Endothelial cell of umbilical vein (primary cell): ENCODE data around the gene DOCK4. TPM values are rescaled to one million over a fixed set of nuclear protein-coding genes. Genes with fewer than 3 reads are reported as not detected.

Source experiments
- BruUV-seq: library from RNA; stranded (reverse); fragments of 400-500 nt; replicated peaks from 2 replicates; lab custom pipeline; 2021; lab: Mats Ljungman, UMichigan
- CTCF ChIA-PET: fragments of 300-600, 350-600 bp; sonication (Branson Sonifier 250); formaldehyde crosslinking; loops from one replicate; lab custom pipeline; 2021; ENCODE audit warnings: antibody characterized with exemption, inconsistent platforms; lab: Charles Lee
- POLR2A ChIA-PET: fragments of 300-600, 350-600 bp; sonication (Branson Sonifier 250); formaldehyde crosslinking; loops from one replicate; lab custom pipeline; 2021; ENCODE audit warnings: antibody characterized with exemption, inconsistent platforms; lab: Charles Lee
- DNase-seq: peaks from one replicate; pipeline ENCODE4 v3.0.0-alpha.2; 2011; ENCODE audit warnings: low read depth, low spot score
- FAIRE-seq: peaks from 2 replicates; lab custom pipeline; 2011; peaks lifted over from hg19 to GRCh38; lab: Jason Lieb, UNC
- H2AFZ ChIP-seq: 2 replicates; pipeline ENCODE4 v1.6.0; 2012; ENCODE audit warnings: low read depth, low read length, control low read depth, inconsistent platforms
- H3K27ac ChIP-seq: 2 replicates; pipeline ENCODE4 v1.5.1; 2011; ENCODE audit warnings: low read depth, mild to moderate bottlenecking, control low read depth, low read length, moderate library complexity; ENCODE audit not compliant: insufficient read depth
- H3K27me3 ChIP-seq, 2 experiments: 2 replicates each; pipeline versions ENCODE4 v1.6.0 to v1.6.1; 2011; ENCODE audit warnings: low read length in 2 of 2, mixed read lengths in 1 of 2; ENCODE audit not compliant: control insufficient read depth in 2 of 2, insufficient read depth in 2 of 2
- H3K36me3 ChIP-seq, 2 experiments: 2 replicates in 1 of 2; 3 replicates in 1 of 2; pipeline ENCODE4 v1.5.1; 2011; ENCODE audit warnings: low read length in 2 of 2, mild to moderate bottlenecking in 1 of 2, moderate library complexity in 1 of 2; ENCODE audit not compliant: control insufficient read depth in 2 of 2, insufficient read depth in 2 of 2; ENCODE audit errors: extremely low read depth in 1 of 2
- H3K4me1 ChIP-seq: 3 replicates; pipeline ENCODE4 v1.5.1; 2011; ENCODE audit warnings: mild to moderate bottlenecking, low read length; ENCODE audit not compliant: control insufficient read depth, insufficient read depth; ENCODE audit errors: extremely low read depth
- H3K4me2 ChIP-seq: 2 replicates; pipeline ENCODE4 v1.6.1; 2011; ENCODE audit warnings: low read length, control low read depth, mixed read lengths; ENCODE audit not compliant: insufficient read depth
- H3K4me3 ChIP-seq, 3 experiments: fragments of 200-600 bp in 1 of 3; sonication (generic), shearing (Covaris generic) in 1 of 3; replicated peaks in 1 of 3; 2 replicates each; pipeline ENCODE4 v1.5.1; 2011 to 2016; ENCODE audit warnings: control low read depth in 3 of 3, low read length in 3 of 3, mild to moderate bottlenecking in 2 of 3, inconsistent platforms in 1 of 3, low read depth in 1 of 3, moderate library complexity in 1 of 3; ENCODE audit not compliant: insufficient read depth in 1 of 3
- H3K79me2 ChIP-seq: 2 replicates; pipeline ENCODE4 v1.6.0; 2012; ENCODE audit warnings: low read length, inconsistent platforms; ENCODE audit not compliant: control insufficient read depth, insufficient read depth
- H3K9ac ChIP-seq: replicated peaks from 2 replicates; pipeline ENCODE3; 2011; ENCODE audit warnings: low read length, control low read depth; ENCODE audit not compliant: insufficient read depth; ENCODE audit errors: extremely low read depth
- H3K9me1 ChIP-seq: replicated peaks from 3 replicates; pipeline ENCODE4 v1.6.0; 2011; ENCODE audit warnings: mild to moderate bottlenecking, low read length; ENCODE audit not compliant: control insufficient read depth, insufficient read depth; ENCODE audit errors: extremely low read depth
- H3K9me3 ChIP-seq: replicated peaks from 2 replicates; pipeline ENCODE4 v1.5.1; 2012; ENCODE audit warnings: low read length, inconsistent platforms; ENCODE audit not compliant: control insufficient read depth, insufficient read depth
- H4K20me1 ChIP-seq: replicated peaks from 2 replicates; pipeline ENCODE3; 2011; ENCODE audit warnings: mild to moderate bottlenecking, low read length; ENCODE audit not compliant: control insufficient read depth, insufficient read depth; ENCODE audit errors: extremely low read depth
- EZH2 ChIP-seq: IDR thresholded peaks from 2 replicates; pipeline ENCODE4 v1.6.1; 2012; ENCODE audit warnings: borderline replicate concordance, low read depth, mild to moderate bottlenecking, moderate library complexity, low read length, inconsistent platforms; ENCODE audit not compliant: severe bottlenecking
- FOS ChIP-seq: IDR thresholded peaks from 2 replicates; pipeline ENCODE4 v1.6.1; 2011; ENCODE audit warnings: mild to moderate bottlenecking, low read length, moderate library complexity, borderline replicate concordance; ENCODE audit not compliant: insufficient read depth
- GATA2 ChIP-seq: IDR thresholded peaks from 2 replicates; pipeline ENCODE4 v1.7.0; 2011; ENCODE audit warnings: low read depth, mild to moderate bottlenecking, moderate library complexity, mixed read lengths, low read length; ENCODE audit not compliant: insufficient read length, insufficient read depth
- JUN ChIP-seq: IDR thresholded peaks from 2 replicates; pipeline ENCODE4 v1.6.1; 2011; ENCODE audit warnings: borderline replicate concordance, low read depth; ENCODE audit not compliant: insufficient read length, insufficient read depth
- MYC ChIP-seq: IDR thresholded peaks from one replicate; pipeline ENCODE4 v1.6.1; 2011; ENCODE audit warnings: mild to moderate bottlenecking, low read depth, low read length
- POLR2A ChIP-seq: IDR thresholded peaks from 2 replicates; pipeline ENCODE4 v1.6.1; 2012; ENCODE audit warnings: low read depth, mild to moderate bottlenecking, control low read depth, low read length
- POLR2AphosphoS5 ChIP-seq: IDR thresholded peaks from 2 replicates; pipeline ENCODE4 v1.6.1; 2012; ENCODE audit warnings: low read depth, mild to moderate bottlenecking, control low read depth, low read length, moderate library complexity; ENCODE audit not compliant: insufficient read depth
- dilution Hi-C: fragments of 300-500 bp; cut with MboI; formaldehyde crosslinking; loops from one replicate; pipeline ENCODE4 v1.15.0; 2019; ENCODE audit warnings: low sequenced_read_pairs; ENCODE audit not compliant: extremely low pct_ligation_motif_present
- intact Hi-C: fragments of 100-400 bp; cut with micrococcal nuclease; formaldehyde crosslinking; loops from one replicate; pipeline ENCODE4 v1.10.0; 2022
- polyA plus RNA-seq, 4 experiments: library from polyadenylated mRNA; depleted of rRNA in 3 of 4; stranded (reverse) in 3 of 4; unstranded in 1 of 4; fragments of >200 nt; gene quantifications; 2 replicates each; pipeline versions ENCODE4 v1.2.1 to v1.2.3, GENCODE V29; 2011 to 2012; ENCODE audit warnings: missing spikeins in 1 of 4
- total RNA-seq: library from RNA; stranded (reverse); gene quantifications from 2 replicates; pipeline ENCODE4 v1.2.3, GENCODE V29; 2021
- TF ChIP-seq, protein P1 (sequence below), 2 donors: IDR thresholded peaks; 1 replicate in 1 of 2; 2 replicates in 1 of 2; pipeline ENCODE4 v1.5.1; 2011; ENCODE audit warnings: low read length in 2 of 2, mild to moderate bottlenecking in 2 of 2, moderate library complexity in 2 of 2, control low read depth in 1 of 2, inconsistent platforms in 1 of 2, low read depth in 1 of 2; ENCODE audit not compliant: insufficient read depth in 1 of 2; ENCODE audit errors: extremely low read depth in 1 of 2
- TF ChIP-seq, protein P2 (sequence below): IDR thresholded peaks from 2 replicates; pipeline ENCODE4 v1.6.1; 2011; ENCODE audit not compliant: insufficient read depth, insufficient read length

DOCK4 gene
- total and polyA plus RNA-seq, 2 donors (not counting 3 experiments of a cell fraction or from before 2014, with no cell fraction given) = 47.4 to 164 TPM

DNA sequence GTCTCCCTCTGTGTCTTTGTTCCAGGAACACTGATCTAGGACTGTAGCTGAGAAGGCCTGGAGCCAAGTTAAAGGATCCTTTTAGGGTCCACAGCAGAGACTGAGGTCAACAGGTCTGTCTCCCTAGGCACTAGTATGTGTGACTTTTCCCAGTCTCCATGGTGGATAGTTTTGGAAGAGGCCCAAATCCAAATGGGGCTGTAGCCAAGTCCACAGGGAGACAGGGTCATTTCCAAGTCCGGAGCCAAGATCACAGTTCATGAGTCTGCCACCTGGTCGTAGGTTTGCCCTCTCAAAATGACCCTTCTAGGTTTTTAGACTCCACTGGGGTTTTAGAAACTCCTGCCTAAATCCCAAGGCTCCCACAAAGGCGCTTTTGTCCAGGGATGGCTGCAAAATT lies 17.1 kb upstream of the DOCK4 start:
- H3K4me3 ChIP-seq = no peak overlapping the region
- no TSS peak for BruUV-seq
- H3K79me2 ChIP-seq = peaks cover 10% of the 10 kb centered on the region
- ChIA-PET CTCF (no interaction called here), POLR2A (no interaction called here)
- no peaks in the 10 kb centered on the region for H3K9me1 ChIP-seq
- H3K36me3 ChIP-seq = no peaks in the 10 kb centered on the region
- no peak for FAIRE-seq
- dilution Hi-C loops (no loop called here), intact Hi-C loops (no loop called here)
- no peak overlapping the region for H3K27ac ChIP-seq
- H2AFZ ChIP-seq = no peak overlapping the region
- peaks cover 3% of the 10 kb centered on the region for H4K20me1 ChIP-seq
- no peaks in the 10 kb centered on the region for H3K9me3 ChIP-seq
- DNase-seq = no peak
- no peak overlapping the region for H3K4me2 ChIP-seq
- H3K9ac ChIP-seq = no peak overlapping the region
- H3K4me1 ChIP-seq = peaks cover 10% of the 10 kb centered on the region
- no peaks in the 10 kb centered on the region for H3K27me3 ChIP-seq
- TF ChIP-seq, protein P1, sequence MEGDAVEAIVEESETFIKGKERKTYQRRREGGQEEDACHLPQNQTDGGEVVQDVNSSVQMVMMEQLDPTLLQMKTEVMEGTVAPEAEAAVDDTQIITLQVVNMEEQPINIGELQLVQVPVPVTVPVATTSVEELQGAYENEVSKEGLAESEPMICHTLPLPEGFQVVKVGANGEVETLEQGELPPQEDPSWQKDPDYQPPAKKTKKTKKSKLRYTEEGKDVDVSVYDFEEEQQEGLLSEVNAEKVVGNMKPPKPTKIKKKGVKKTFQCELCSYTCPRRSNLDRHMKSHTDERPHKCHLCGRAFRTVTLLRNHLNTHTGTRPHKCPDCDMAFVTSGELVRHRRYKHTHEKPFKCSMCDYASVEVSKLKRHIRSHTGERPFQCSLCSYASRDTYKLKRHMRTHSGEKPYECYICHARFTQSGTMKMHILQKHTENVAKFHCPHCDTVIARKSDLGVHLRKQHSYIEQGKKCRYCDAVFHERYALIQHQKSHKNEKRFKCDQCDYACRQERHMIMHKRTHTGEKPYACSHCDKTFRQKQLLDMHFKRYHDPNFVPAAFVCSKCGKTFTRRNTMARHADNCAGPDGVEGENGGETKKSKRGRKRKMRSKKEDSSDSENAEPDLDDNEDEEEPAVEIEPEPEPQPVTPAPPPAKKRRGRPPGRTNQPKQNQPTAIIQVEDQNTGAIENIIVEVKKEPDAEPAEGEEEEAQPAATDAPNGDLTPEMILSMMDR (IDR thresholded peaks at IDR 0.05; ENCODE audit: extremely low read depth in 1 of 2, insufficient read depth in 1 of 2, low read depth in 1 of 2, low read length in 2 of 2) = no peak
- TF ChIP-seq JUN (no peak), POLR2AphosphoS5 (no peak), EZH2 (no peak)

- intact Hi-C loops = no loop called here
- BruUV-seq = no TSS peak
- no peak for DNase-seq
- H3K9me1 ChIP-seq = no peaks in the 10 kb centered on the region
- H3K27me3 ChIP-seq = no peaks in the 10 kb centered on the region
- ChIA-PET CTCF (interaction anchor here (1.5 kb wide), 1 partner anchor 10 kb away, joined by 3 read pairs; no protein-coding TSS in a partner anchor), POLR2A (no interaction called here)
- no peak overlapping the region for H3K27ac ChIP-seq
- H3K4me1 ChIP-seq = no peaks in the 10 kb centered on the region
- no peak overlapping the region for H3K9ac ChIP-seq
- no peak overlapping the region for H3K4me3 ChIP-seq
- no peak overlapping the region for H3K4me2 ChIP-seq
- TF ChIP-seq GATA2 = no peak
- no peak for TF ChIP-seq JUN
- TF ChIP-seq, protein P1 (IDR thresholded peaks at IDR 0.05; ENCODE audit: extremely low read depth in 1 of 2, insufficient read depth in 1 of 2, low read depth in 1 of 2, low read length in 2 of 2) = no peak
- TF ChIP-seq MYC = no peak
- TF ChIP-seq, protein P2, sequence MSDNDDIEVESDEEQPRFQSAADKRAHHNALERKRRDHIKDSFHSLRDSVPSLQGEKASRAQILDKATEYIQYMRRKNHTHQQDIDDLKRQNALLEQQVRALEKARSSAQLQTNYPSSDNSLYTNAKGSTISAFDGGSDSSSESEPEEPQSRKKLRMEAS = no peak
- TF ChIP-seq POLR2AphosphoS5 = no peak
- TF ChIP-seq POLR2A = no peak
- no peak for TF ChIP-seq FOS
- no peak for TF ChIP-seq EZH2
- H3K9me3 ChIP-seq = no peaks in the 10 kb centered on the region
- H4K20me1 ChIP-seq = peaks cover 3% of the 10 kb centered on the region
- no peak for FAIRE-seq
- H3K79me2 ChIP-seq = peaks cover 11% of the 10 kb centered on the region
- dilution Hi-C loops = no loop called here
- H2AFZ ChIP-seq = no peak overlapping the region
- H3K36me3 ChIP-seq = no peaks in the 10 kb centered on the region
Observed at GRCh38 chr7:112220877-112221434, 14.8 kb upstream of the DOCK4 start.
